Putamen (tissue), 1 donor: Measurements from ENCODE around the gene PDCD5.

Experiments
- DNase-seq: peaks from one replicate; pipeline ENCODE4 v3.0.0-alpha.2; 2016; ENCODE audit warnings: low spot score

The PDCD5 gene

DNA sequence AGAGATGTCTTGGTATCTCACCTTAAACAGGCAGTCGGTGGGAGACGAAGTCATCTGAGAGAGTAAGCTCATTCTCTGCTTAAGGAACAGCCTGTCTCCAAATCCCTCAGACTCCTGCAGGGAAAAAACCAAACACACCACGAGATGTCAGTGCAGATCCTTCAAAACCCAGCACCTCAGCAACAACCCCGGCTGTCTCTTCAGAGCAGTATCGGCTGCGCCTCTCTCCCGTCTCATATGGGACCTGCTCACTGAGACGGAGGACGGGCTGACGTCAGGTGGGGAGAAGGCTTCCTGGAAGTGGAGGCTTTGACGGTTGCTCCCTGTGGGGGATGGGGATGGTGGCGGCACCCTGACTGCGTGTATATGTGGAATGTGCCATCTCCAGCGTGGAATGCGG, 50.4 kb downstream of the PDCD5 start:
- peak; percentile 47 for DNase-seq
